Osteoblast (primary cell): ENCODE data around the gene MAML2. TPM values are rescaled to one million over a fixed set of nuclear protein-coding genes. Genes with fewer than 3 reads are reported as not detected.

Experiments used
- DNase-seq: peaks from one replicate; pipeline ENCODE4 v3.0.0; 2011; ENCODE audit warnings: low spot score, mixed read lengths; ENCODE audit not compliant: insufficient read length; ENCODE audit errors: missing footprints
- H2AFZ ChIP-seq: 2 replicates; pipeline ENCODE4 v1.6.0; 2011; ENCODE audit warnings: mild to moderate bottlenecking, low read length
- H3K27ac ChIP-seq: 2 replicates; pipeline ENCODE4 v1.5.1; 2011; ENCODE audit warnings: mild to moderate bottlenecking, low read depth, low read length, moderate library complexity
- H3K27me3 ChIP-seq: 2 replicates; pipeline ENCODE4 v1.6.0; 2012; ENCODE audit warnings: mild to moderate bottlenecking, control low read depth, inconsistent platforms, low read length, moderate library complexity; ENCODE audit not compliant: insufficient read depth
- H3K36me3 ChIP-seq: 2 replicates; pipeline ENCODE4 v1.5.1; 2011; ENCODE audit warnings: mild to moderate bottlenecking, low read length, control low read depth, moderate library complexity; ENCODE audit not compliant: insufficient read depth
- H3K4me1 ChIP-seq: 2 replicates; pipeline ENCODE4 v1.5.1; 2011; ENCODE audit warnings: mild to moderate bottlenecking, low read length, control low read depth, moderate library complexity; ENCODE audit not compliant: insufficient read depth
- H3K4me2 ChIP-seq: 2 replicates; pipeline ENCODE4 v1.6.0; 2011; ENCODE audit warnings: mild to moderate bottlenecking, low read length; ENCODE audit not compliant: insufficient read depth
- H3K4me3 ChIP-seq: fragments of 200-600 bp; sonication (generic); 3 replicates; pipeline ENCODE4 v1.5.1; 2012; ENCODE audit warnings: mild to moderate bottlenecking, low read length, inconsistent platforms; ENCODE audit not compliant: insufficient read depth
- H3K79me2 ChIP-seq: 2 replicates; pipeline ENCODE4 v1.6.0; 2012; ENCODE audit warnings: mild to moderate bottlenecking, low read length, control low read depth, inconsistent platforms; ENCODE audit not compliant: insufficient read depth
- H3K9me3 ChIP-seq: 2 replicates; pipeline ENCODE4 v1.5.1; 2011; ENCODE audit warnings: low read depth, low read length, control low read depth
- H4K20me1 ChIP-seq: 2 replicates; pipeline ENCODE4 v1.6.0; 2012; ENCODE audit warnings: mild to moderate bottlenecking, low read length, control low read depth; ENCODE audit not compliant: insufficient read depth
- CTCF ChIP-seq: IDR thresholded peaks from 2 replicates; pipeline ENCODE4 v1.5.1; 2011; ENCODE audit warnings: mild to moderate bottlenecking, low read depth, low read length, moderate library complexity; ENCODE audit errors: extremely low read depth
- total RNA-seq: library from RNA; depleted of rRNA; stranded (reverse); fragments of >200 nt; gene quantifications from 2 replicates; pipeline ENCODE4 v1.2.3, GENCODE V29; 2012

Gene MAML2
- total RNA-seq, 1 donor = 17.4 TPM

GRCh38 chr11:96329419-96329818, 13.6 kb downstream of the MAML2 start:
- TF ChIP-seq CTCF = no peak
- no peak overlapping the region for H3K4me3 ChIP-seq
- peaks cover 6% of the 10 kb centered on the region for H3K36me3 ChIP-seq
- H3K4me1 ChIP-seq = peaks cover 78% of the 10 kb centered on the region
- H4K20me1 ChIP-seq = peaks cover 9% of the 10 kb centered on the region
- H3K4me2 ChIP-seq = peak overlapping the region; percentile 14
- H2AFZ ChIP-seq = no peak overlapping the region
- H3K79me2 ChIP-seq = peaks cover 92% of the 10 kb centered on the region
- H3K27ac ChIP-seq = peak overlapping the region; percentile 62
- H3K9me3 ChIP-seq = no peaks in the 10 kb centered on the region
- no peak for DNase-seq
- H3K27me3 ChIP-seq = no peaks in the 10 kb centered on the region

- Histone ChIP-seq H3K4me1 (peaks cover 79% of the 10 kb centered on the region), H3K4me3 (no peak overlapping the region), H3K4me2 (peak overlapping the region; percentile 39), H3K27me3 (no peaks in the 10 kb centered on the region), H3K27ac (peak overlapping the region; percentile 68), H4K20me1 (peaks cover 8% of the 10 kb centered on the region), H3K9me3 (no peaks in the 10 kb centered on the region), H3K79me2 (peaks cover 92% of the 10 kb centered on the region), H2AFZ (no peak overlapping the region), H3K36me3 (peaks cover 11% of the 10 kb centered on the region)
- peak; percentile 77 for DNase-seq
- TF ChIP-seq CTCF = no peak
These were observed 14.5 kb downstream of the MAML2 start for GRCh38 chr11:96328395-96329010.

GRCh38 chr11:96326959-96327358, 16.0 kb downstream of the MAML2 start:
- peaks cover 92% of the 10 kb centered on the region for H3K79me2 ChIP-seq
- H3K4me3 ChIP-seq = no peak overlapping the region
- no peaks in the 10 kb centered on the region for H3K27me3 ChIP-seq
- H3K36me3 ChIP-seq = peaks cover 12% of the 10 kb centered on the region
- no peaks in the 10 kb centered on the region for H3K9me3 ChIP-seq
- H4K20me1 ChIP-seq = no peaks in the 10 kb centered on the region
- no peak for TF ChIP-seq CTCF
- DNase-seq = no peak
- no peak overlapping the region for H3K4me2 ChIP-seq
- peak overlapping the region; percentile 51 for H3K27ac ChIP-seq
- peaks cover 63% of the 10 kb centered on the region for H3K4me1 ChIP-seq
- H2AFZ ChIP-seq = no peak overlapping the region

GRCh38 chr11:96324912-96325311, 18.1 kb downstream of the MAML2 start:
- no peak overlapping the region for H2AFZ ChIP-seq
- H3K27me3 ChIP-seq = no peaks in the 10 kb centered on the region
- peaks cover 62% of the 10 kb centered on the region for H3K4me1 ChIP-seq
- H4K20me1 ChIP-seq = no peaks in the 10 kb centered on the region
- peaks cover 6% of the 10 kb centered on the region for H3K36me3 ChIP-seq
- peak overlapping the region; percentile 18 for H3K4me3 ChIP-seq
- H3K9me3 ChIP-seq = no peaks in the 10 kb centered on the region
- peak overlapping the region; percentile 73 for H3K4me2 ChIP-seq
- peaks cover 92% of the 10 kb centered on the region for H3K79me2 ChIP-seq
- TF ChIP-seq CTCF = no peak
- peak; percentile 93 for DNase-seq
- H3K27ac ChIP-seq = peak overlapping the region; percentile 73
